Stomach (tissue), 4 donors: ENCODE measurements around the gene RAD21L1.

ENCODE experiments used
- POLR2A ChIP-seq, 4 donors: fragments of 450-650 bp; IDR thresholded peaks; one replicate each; pipeline ENCODE4 v1.6.1; 2016; ENCODE audit warnings: antibody characterized with exemption in 4 of 4, control low read depth in 2 of 4, mild to moderate bottlenecking in 1 of 4, moderate library complexity in 1 of 4
- TF ChIP-seq, protein P1 (sequence below), 7 experiments: fragments of 450-650 bp in 4 of 7; fragments of 200-600 bp in 3 of 7; sonication (generic) in 3 of 7; IDR thresholded peaks; one replicate each; pipeline ENCODE4 v1.5.1; 2016 to 2019; ENCODE audit warnings: antibody characterized with exemption in 7 of 7, control low read depth in 2 of 7, mild to moderate bottlenecking in 1 of 7

- TF ChIP-seq, protein P1, sequence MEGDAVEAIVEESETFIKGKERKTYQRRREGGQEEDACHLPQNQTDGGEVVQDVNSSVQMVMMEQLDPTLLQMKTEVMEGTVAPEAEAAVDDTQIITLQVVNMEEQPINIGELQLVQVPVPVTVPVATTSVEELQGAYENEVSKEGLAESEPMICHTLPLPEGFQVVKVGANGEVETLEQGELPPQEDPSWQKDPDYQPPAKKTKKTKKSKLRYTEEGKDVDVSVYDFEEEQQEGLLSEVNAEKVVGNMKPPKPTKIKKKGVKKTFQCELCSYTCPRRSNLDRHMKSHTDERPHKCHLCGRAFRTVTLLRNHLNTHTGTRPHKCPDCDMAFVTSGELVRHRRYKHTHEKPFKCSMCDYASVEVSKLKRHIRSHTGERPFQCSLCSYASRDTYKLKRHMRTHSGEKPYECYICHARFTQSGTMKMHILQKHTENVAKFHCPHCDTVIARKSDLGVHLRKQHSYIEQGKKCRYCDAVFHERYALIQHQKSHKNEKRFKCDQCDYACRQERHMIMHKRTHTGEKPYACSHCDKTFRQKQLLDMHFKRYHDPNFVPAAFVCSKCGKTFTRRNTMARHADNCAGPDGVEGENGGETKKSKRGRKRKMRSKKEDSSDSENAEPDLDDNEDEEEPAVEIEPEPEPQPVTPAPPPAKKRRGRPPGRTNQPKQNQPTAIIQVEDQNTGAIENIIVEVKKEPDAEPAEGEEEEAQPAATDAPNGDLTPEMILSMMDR (IDR thresholded peaks at IDR 0.05) = no peak
- no peak for TF ChIP-seq POLR2A (IDR thresholded peaks at IDR 0.05)
Measured at GRCh38 chr20:1177680-1178079, 48.2 kb upstream of the RAD21L1 start.
